K562 (cell line): ENCODE data around the gene CD101. TPM values are rescaled to one million over a fixed set of nuclear protein-coding genes. Genes with fewer than 3 reads are reported as not detected.

Experiments used
- CEBPG ChIP-seq, 3 experiments: fragments of 200-800 bp in 1 of 3; sonication (Bioruptor generic) in 1 of 3; sonication (generic) in 1 of 3; formaldehyde crosslinking in 1 of 3; IDR thresholded peaks in 2 of 3; conservative IDR thresholded peaks in 1 of 3; 2 replicates each; pipeline versions ENCODE4 v1.6.1 to v1.8.0; 2016 to 2022; ENCODE audit warnings: missing compliant biosample characterization in 2 of 3, missing genetic modification characterization in 2 of 3, mild to moderate bottlenecking in 1 of 3, missing genetic modification reagents in 1 of 3
- DPF2 ChIP-seq: fragments of 450-650 bp; IDR thresholded peaks from 2 replicates; pipeline ENCODE4 v1.6.1; 2016
- IRF9 ChIP-seq: fragments of 450-650 bp; IDR thresholded peaks from 2 replicates; pipeline ENCODE4 v1.6.1; 2016; ENCODE audit warnings: missing biosample characterization, missing genetic modification characterization
- KAT7 ChIP-seq: sonication (generic); formaldehyde crosslinking; IDR thresholded peaks from 2 replicates; pipeline ENCODE4 v1.8.0; 2022; ENCODE audit warnings: missing genetic modification reagents, mild to moderate bottlenecking, borderline replicate concordance
- MIER1 ChIP-seq: fragments of 450-650 bp; IDR thresholded peaks from 2 replicates; pipeline ENCODE4 v1.6.1; 2016; ENCODE audit warnings: antibody characterized with exemption, mild to moderate bottlenecking, low read depth
- MNT ChIP-seq, 2 experiments: fragments of 450-650 bp; conservative IDR thresholded peaks; 2 replicates each; pipeline ENCODE4 v1.6.1; 2017; ENCODE audit warnings: mild to moderate bottlenecking in 2 of 2, moderate library complexity in 2 of 2
- MXD1 ChIP-seq: fragments of 250-450 bp; sonication (Bioruptor Pico); IDR thresholded peaks from 2 replicates; pipeline ENCODE4 v1.8.0; 2021; ENCODE audit warnings: borderline replicate concordance, mild to moderate bottlenecking, moderate library complexity; ENCODE audit not compliant: poor library complexity, severe bottlenecking
- NEUROD1 ChIP-seq: fragments of 150-350 bp; IDR thresholded peaks from 2 replicates; pipeline ENCODE4 v1.6.1; 2014; ENCODE audit warnings: borderline replicate concordance, low read length, low read depth; ENCODE audit not compliant: partially characterized antibody
- SMAD4 ChIP-seq: fragments of 250-450 bp; sonication (Bioruptor Pico); conservative IDR thresholded peaks from 2 replicates; pipeline ENCODE4 v1.8.0; 2021; ENCODE audit warnings: inconsistent platforms, mild to moderate bottlenecking, moderate library complexity
- SMARCA5 ChIP-seq: fragments of 450-650 bp; IDR thresholded peaks from 2 replicates; pipeline ENCODE4 v1.6.1; 2016
- SMARCC2 ChIP-seq: fragments of 450-650 bp; IDR thresholded peaks from 2 replicates; pipeline ENCODE4 v1.6.1; 2017; ENCODE audit warnings: antibody characterized with exemption, moderate library complexity, mild to moderate bottlenecking, low read depth
- SRSF9 ChIP-seq: fragments of 200-400 bp; formaldehyde crosslinking; IDR thresholded peaks from 2 replicates; pipeline ENCODE4 v1.6.1; 2017; ENCODE audit warnings: low read depth, low read length, borderline replicate concordance
- TAF1 ChIP-seq: IDR thresholded peaks from 2 replicates; pipeline ENCODE4 v1.6.1; 2011; ENCODE audit warnings: mild to moderate bottlenecking, low read length, moderate library complexity; ENCODE audit not compliant: insufficient read depth, control insufficient read depth, severe bottlenecking; ENCODE audit errors: extremely low read depth
- TCF7L2 ChIP-seq: fragments of 150-350 bp; IDR thresholded peaks from 2 replicates; pipeline ENCODE4 v1.6.1; 2016; ENCODE audit warnings: low read depth, mild to moderate bottlenecking, low read length, moderate library complexity
- TEAD1 ChIP-seq, 2 experiments: fragments of 450-650 bp in 1 of 2; sonication (generic) in 1 of 2; formaldehyde crosslinking; IDR thresholded peaks; 2 replicates each; pipeline versions ENCODE4 v1.4.0 to v1.8.0; 2020 to 2022; ENCODE audit warnings: mild to moderate bottlenecking in 2 of 2, missing genetic modification reagents in 1 of 2
- ZBTB1 ChIP-seq: sonication (generic); formaldehyde crosslinking; IDR thresholded peaks from 2 replicates; pipeline ENCODE4 v1.8.1; 2023; ENCODE audit warnings: missing genetic modification reagents, low read depth, mild to moderate bottlenecking, borderline replicate concordance
- ZBTB17 ChIP-seq: fragments of 450-650 bp; formaldehyde crosslinking; IDR thresholded peaks from 2 replicates; pipeline ENCODE4 v1.4.0; 2020; ENCODE audit warnings: mild to moderate bottlenecking
- polyA plus RNA-seq, 8 experiments: library from polyadenylated mRNA; depleted of rRNA in 4 of 8; stranded (reverse) in 5 of 8; unstranded in 3 of 8; fragments of >200 nt; fragmentation: Nextera tagmentation in 2 of 8; fragmentation: Illumina TruSeq in 1 of 8; extraction: Ambion mirVana in 2 of 8; extraction: Trizol in 1 of 8; gene quantifications; 2 replicates each; pipeline versions ENCODE4 v1.2.1 to v1.2.3, GENCODE V29; 2011 to 2014; ENCODE audit warnings: inconsistent platforms in 1 of 8, missing spikeins in 1 of 8
- total RNA-seq, 7 experiments: library from RNA; depleted of rRNA in 6 of 7; stranded (reverse); fragments of >200 nt in 6 of 7; fragmentation: Illumina TruSeq in 2 of 7; extraction: Trizol in 2 of 7; gene quantifications; 2 replicates each; pipeline versions ENCODE4 v1.2.1 to v1.2.3, GENCODE V29; 2011 to 2021; ENCODE audit warnings: low replicate concordance in 1 of 7
- TF ChIP-seq, protein P1 (sequence below): sonication (generic); formaldehyde crosslinking; IDR thresholded peaks from 2 replicates; pipeline ENCODE4 v1.8.0; 2022; ENCODE audit warnings: missing genetic modification reagents, mild to moderate bottlenecking, moderate library complexity, borderline replicate concordance
- TF ChIP-seq, protein P2 (sequence below): fragments of 250-450 bp; sonication (Bioruptor Pico); IDR thresholded peaks from 2 replicates; pipeline ENCODE4 v1.5.1; 2021; ENCODE audit warnings: mild to moderate bottlenecking

The CD101 gene
- total and polyA plus RNA-seq, 9 of the 15 experiments (the other 6 are each of a cell fraction or from before 2014, with no cell fraction given), result 0.04 to 1.1 (median 0.20) TPM

- TF ChIP-seq NEUROD1, result no peak
- 0 out of 2 replicates have a peak, but pooled peaks have one; percentile 52 for TF ChIP-seq SMARCC2
- peak; percentile 79 to 81 for TF ChIP-seq MNT (conservative IDR thresholded peaks at IDR 0.05)
- TF ChIP-seq IRF9 (tag), result no peak
- TF ChIP-seq, protein P1, sequence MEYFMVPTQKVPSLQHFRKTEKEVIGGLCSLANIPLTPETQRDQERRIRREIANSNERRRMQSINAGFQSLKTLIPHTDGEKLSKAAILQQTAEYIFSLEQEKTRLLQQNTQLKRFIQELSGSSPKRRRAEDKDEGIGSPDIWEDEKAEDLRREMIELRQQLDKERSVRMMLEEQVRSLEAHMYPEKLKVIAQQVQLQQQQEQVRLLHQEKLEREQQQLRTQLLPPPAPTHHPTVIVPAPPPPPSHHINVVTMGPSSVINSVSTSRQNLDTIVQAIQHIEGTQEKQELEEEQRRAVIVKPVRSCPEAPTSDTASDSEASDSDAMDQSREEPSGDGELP (CRISPR knock-in tag), result peak; percentile 24; the same call in 1 of the 2 replicates
- peak; percentile 85; the same call in 1 of the 2 replicates for TF ChIP-seq KAT7 (CRISPR knock-in tag)
- TF ChIP-seq ZBTB1 (CRISPR knock-in tag), result peak; percentile 76; the same call in 1 of the 2 replicates
- no peak; the same call in 1 of the 2 replicates for TF ChIP-seq SMAD4 (CRISPR knock-in tag)
- TF ChIP-seq CEBPG (CRISPR knock-in tag; IDR thresholded peaks at IDR 0.05), result peak; percentile 31; the same call in 1 of the 2 replicates
- TF ChIP-seq CEBPG (tag; conservative IDR thresholded peaks at IDR 0.05 in 1 of 2, IDR thresholded peaks at IDR 0.05 in 1 of 2), result no peak
- no peak for TF ChIP-seq SRSF9
- TF ChIP-seq TAF1, result peak; percentile 12
- no peak for TF ChIP-seq TCF7L2
- TF ChIP-seq ZBTB17 (CRISPR knock-in tag), result 0 out of 2 replicates have a peak, but pooled peaks have one; percentile 46
- TF ChIP-seq MIER1, result peak; percentile 66; the same call in 1 of the 2 replicates
- 0 out of 4 replicates have a peak, but pooled peaks of 1 of the 2 experiments have one; percentile 29 for TF ChIP-seq TEAD1 (CRISPR knock-in tag; IDR thresholded peaks at IDR 0.05)
- TF ChIP-seq DPF2, result no peak
- TF ChIP-seq SMARCA5, result peak; percentile 77; the same call in 1 of the 2 replicates
- TF ChIP-seq, protein P2, sequence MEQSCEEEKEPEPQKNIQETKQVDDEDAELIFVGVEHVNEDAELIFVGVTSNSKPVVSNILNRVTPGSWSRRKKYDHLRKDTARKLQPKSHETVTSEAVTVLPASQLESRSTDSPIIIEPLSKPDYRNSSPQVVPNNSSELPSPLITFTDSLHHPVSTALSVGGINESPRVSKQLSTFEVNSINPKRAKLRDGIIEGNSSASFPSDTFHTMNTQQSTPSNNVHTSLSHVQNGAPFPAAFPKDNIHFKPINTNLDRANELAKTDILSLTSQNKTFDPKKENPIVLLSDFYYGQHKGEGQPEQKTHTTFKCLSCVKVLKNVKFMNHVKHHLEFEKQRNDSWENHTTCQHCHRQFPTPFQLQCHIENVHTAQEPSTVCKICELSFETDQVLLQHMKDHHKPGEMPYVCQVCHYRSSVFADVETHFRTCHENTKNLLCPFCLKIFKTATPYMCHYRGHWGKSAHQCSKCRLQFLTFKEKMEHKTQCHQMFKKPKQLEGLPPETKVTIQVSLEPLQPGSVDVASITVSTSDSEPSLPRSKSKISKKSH, result no peak
- peak; percentile 30 for TF ChIP-seq MXD1 (CRISPR knock-in tag)
Observed at GRCh38 chr1:117060441-117061317, 59.1 kb downstream of the CD101 start (continued).
